Mesenchymal stem cell (in vitro differentiated cells and primary cell): ENCODE data around the gene MDC1.
"Not testable (repeated sequence)": the region's sequence is repeated elsewhere in the genome, so short reads cannot be mapped to it uniquely, and the experiment has no call there.

Source experiments
- DNase-seq: peaks from one replicate; pipeline ENCODE4 v3.0.0-alpha.2; 2013
- H2AFZ ChIP-seq: one replicate; pipeline ENCODE4 v1.6.1; 2013; ENCODE audit warnings: low read depth, mild to moderate bottlenecking, control low read depth, inconsistent platforms, low read length, moderate library complexity
- H2AK5ac ChIP-seq: 2 replicates; pipeline ENCODE4 v1.6.1; 2013; ENCODE audit warnings: low read length, moderate library complexity, mild to moderate bottlenecking, inconsistent platforms; ENCODE audit not compliant: severe bottlenecking
- H2BK120ac ChIP-seq: one replicate; pipeline ENCODE4 v1.6.1; 2013; ENCODE audit warnings: low read depth, mild to moderate bottlenecking, inconsistent platforms, low read length, moderate library complexity
- H2BK12ac ChIP-seq, 2 experiments: one replicate each; pipeline ENCODE4 v1.6.1; 2013; ENCODE audit warnings: inconsistent platforms in 2 of 2, low read length in 2 of 2, mild to moderate bottlenecking in 2 of 2, moderate library complexity in 2 of 2, control low read depth in 1 of 2
- H2BK15ac ChIP-seq: one replicate; pipeline ENCODE4 v1.6.1; 2013; ENCODE audit warnings: mild to moderate bottlenecking, low read depth, inconsistent platforms; ENCODE audit not compliant: poor library complexity, severe bottlenecking
- H2BK5ac ChIP-seq: 2 replicates; pipeline ENCODE4 v1.6.1; 2013; ENCODE audit warnings: low read depth, mild to moderate bottlenecking, low read length, control low read depth, inconsistent platforms; ENCODE audit not compliant: poor library complexity, severe bottlenecking
- H3K14ac ChIP-seq, 2 experiments: one replicate each; pipeline ENCODE4 v1.6.1; 2013; ENCODE audit warnings: inconsistent platforms in 2 of 2, low read length in 2 of 2, control low read depth in 1 of 2, mild to moderate bottlenecking in 1 of 2, moderate library complexity in 1 of 2
- H3K18ac ChIP-seq, 2 experiments: one replicate each; pipeline ENCODE4 v1.6.1; 2013; ENCODE audit warnings: inconsistent platforms in 2 of 2, low read length in 2 of 2, control low read depth in 1 of 2, low read depth in 1 of 2, mild to moderate bottlenecking in 1 of 2
- H3K23ac ChIP-seq, 2 experiments: one replicate each; pipeline ENCODE4 v1.6.1; 2013; ENCODE audit warnings: inconsistent platforms in 2 of 2, low read length in 2 of 2, mild to moderate bottlenecking in 2 of 2, moderate library complexity in 2 of 2, control low read depth in 1 of 2
- H3K27ac ChIP-seq: 2 replicates; pipeline ENCODE4 v1.5.1; 2013; ENCODE audit warnings: mild to moderate bottlenecking, moderate library complexity, low read length, control low read depth, inconsistent platforms; ENCODE audit not compliant: poor library complexity, severe bottlenecking
- H3K27me3 ChIP-seq, 2 experiments: 2 replicates each; pipeline versions ENCODE4 v1.6.1 to v1.7.0; 2013; ENCODE audit warnings: low read length in 2 of 2, mild to moderate bottlenecking in 2 of 2, moderate library complexity in 2 of 2, control low read depth in 1 of 2, inconsistent platforms in 1 of 2; ENCODE audit not compliant: control insufficient read depth in 1 of 2, insufficient read depth in 1 of 2
- H3K36me3 ChIP-seq, 2 experiments: 2 replicates each; pipeline versions ENCODE4 v1.6.1 to v1.7.0; 2013; ENCODE audit warnings: low read length in 2 of 2, control low read depth in 1 of 2, inconsistent platforms in 1 of 2, low read depth in 1 of 2, mild to moderate bottlenecking in 1 of 2; ENCODE audit not compliant: insufficient read depth in 2 of 2, control insufficient read depth in 1 of 2
- H3K4ac ChIP-seq, 2 experiments: one replicate each; pipeline ENCODE4 v1.6.1; 2013; ENCODE audit warnings: inconsistent platforms in 2 of 2, low read length in 2 of 2, mild to moderate bottlenecking in 2 of 2, moderate library complexity in 2 of 2, control low read depth in 1 of 2, low read depth in 1 of 2
- H3K4me1 ChIP-seq: 2 replicates; pipeline ENCODE4 v1.6.1; 2013; ENCODE audit warnings: low read depth, low read length, control low read depth; ENCODE audit not compliant: control insufficient read depth, insufficient read depth
- H3K4me2 ChIP-seq: 2 replicates; pipeline ENCODE4 v1.6.1; 2013; ENCODE audit warnings: low read length, mild to moderate bottlenecking, inconsistent platforms; ENCODE audit not compliant: poor library complexity, severe bottlenecking
- H3K4me3 ChIP-seq, 2 experiments: 2 replicates each; pipeline versions ENCODE4 v1.5.1 to v1.7.0; 2013; ENCODE audit warnings: low read length in 2 of 2, mild to moderate bottlenecking in 2 of 2, control low read depth in 1 of 2, low read depth in 1 of 2; ENCODE audit not compliant: insufficient read depth in 1 of 2
- H3K79me1 ChIP-seq: replicated peaks from 2 replicates; pipeline ENCODE4 v1.6.1; 2013; ENCODE audit warnings: mild to moderate bottlenecking, control low read depth, low read length, inconsistent platforms; ENCODE audit not compliant: poor library complexity, severe bottlenecking
- H3K9ac ChIP-seq: 2 replicates; pipeline ENCODE4 v1.7.0; 2013; ENCODE audit warnings: mild to moderate bottlenecking, low read length, moderate library complexity
- H3K9me3 ChIP-seq: 2 replicates; pipeline ENCODE4 v1.7.0; 2013; ENCODE audit warnings: mild to moderate bottlenecking, low read length; ENCODE audit not compliant: control insufficient read depth
- H4K8ac ChIP-seq: one replicate; pipeline ENCODE4 v1.6.1; 2013; ENCODE audit warnings: inconsistent platforms, mild to moderate bottlenecking, low read length, moderate library complexity
- H4K91ac ChIP-seq: one replicate; pipeline ENCODE4 v1.6.1; 2013; ENCODE audit warnings: mild to moderate bottlenecking, low read length, inconsistent platforms
- WGBS: methylation state at CpG from one replicate; pipeline ENCODE4 v1.1.7; 2013; ENCODE audit warnings: mixed read lengths; 5-methylcytosine and 5-hydroxymethylcytosine counted together

The MDC1 gene

GRCh38 chr6:30724906-30725667 is 8.0 kb upstream of the MDC1 start:
- H2BK5ac ChIP-seq, result no peak overlapping the region
- DNase-seq, result no peak
- no peaks in the 10 kb centered on the region for H3K9me3 ChIP-seq
- no peak overlapping the region for H4K8ac ChIP-seq
- no peak overlapping the region for H2AFZ ChIP-seq
- H3K27me3 ChIP-seq, result no peaks in the 10 kb centered on the region
- no peak overlapping the region for H2BK15ac ChIP-seq
- 77% methylated on average over 4 of the region's 6 CpGs for WGBS
- H3K36me3 ChIP-seq, result peaks cover 50 to 66% of the 10 kb centered on the region in 2 experiments
- peaks cover 4% of the 10 kb centered on the region for H3K79me1 ChIP-seq
- H2BK120ac ChIP-seq, result no peak overlapping the region
- no peak overlapping the region for H3K4me3 ChIP-seq
- H3K14ac ChIP-seq, result no peak overlapping the region
- peaks cover 17% of the 10 kb centered on the region for H3K4me1 ChIP-seq
- peak overlapping the region; percentile 96 for H3K9ac ChIP-seq
- H3K18ac ChIP-seq, result peak overlapping the region in 1 of 2 experiments; percentile 4
- H3K23ac ChIP-seq, result no peak overlapping the region
- peak overlapping the region; percentile 74 for H3K27ac ChIP-seq
- H2BK12ac ChIP-seq, result no peak overlapping the region
- H2AK5ac ChIP-seq, result no peak overlapping the region
- no peak overlapping the region for H3K4ac ChIP-seq
- peak overlapping the region; percentile 54 for H3K4me2 ChIP-seq
- H4K91ac ChIP-seq, result no peak overlapping the region

GRCh38 chr6:30723843-30724741 is 7.0 kb upstream of the MDC1 start:
- H3K36me3 ChIP-seq, result peaks cover 44 to 56% of the 10 kb centered on the region in 2 experiments
- peaks cover 17% of the 10 kb centered on the region for H3K4me1 ChIP-seq
- DNase-seq, H2BK120ac ChIP-seq, H3K23ac ChIP-seq, H2BK15ac ChIP-seq, H4K8ac ChIP-seq, H3K14ac ChIP-seq, H3K18ac ChIP-seq, H3K79me1 ChIP-seq, H3K9me3 ChIP-seq, H3K27me3 ChIP-seq, H4K91ac ChIP-seq, H2AFZ ChIP-seq, H3K4ac ChIP-seq, H2AK5ac ChIP-seq, H2BK5ac ChIP-seq, H2BK12ac ChIP-seq: not testable (repeated sequence)
- peak overlapping the region; percentile 96 for H3K9ac ChIP-seq
- H3K27ac ChIP-seq, result peak overlapping the region; percentile 74
- peak overlapping the region in 1 of 2 experiments; percentile 87 for H3K4me3 ChIP-seq
- WGBS, result 91% methylated on average over 25 of the region's 29 CpGs
- peak overlapping the region; percentile 40 for H3K4me2 ChIP-seq

GRCh38 chr6:30723159-30723842 is 6.2 kb upstream of the MDC1 start:
- H3K79me1 ChIP-seq, H3K27me3 ChIP-seq, H2AFZ ChIP-seq, H3K14ac ChIP-seq, H2BK12ac ChIP-seq, H2BK120ac ChIP-seq, H2AK5ac ChIP-seq, DNase-seq, H2BK15ac ChIP-seq, H4K91ac ChIP-seq, H2BK5ac ChIP-seq, H3K18ac ChIP-seq, H3K9me3 ChIP-seq, H4K8ac ChIP-seq, H3K4ac ChIP-seq: not testable (repeated sequence)
- H3K9ac ChIP-seq, result peak overlapping the region; percentile 96
- peak overlapping the region in 1 of 2 experiments; percentile 87 for H3K4me3 ChIP-seq
- H3K36me3 ChIP-seq, result peaks cover 38 to 56% of the 10 kb centered on the region in 2 experiments
- peak overlapping the region in 1 of 2 experiments; percentile 50 for H3K23ac ChIP-seq
- peak overlapping the region; percentile 39 for H3K4me2 ChIP-seq
- peak overlapping the region; percentile 28 for H3K27ac ChIP-seq
- WGBS, result 85% methylated on average over 15 of the region's 16 CpGs
- H3K4me1 ChIP-seq, result peaks cover 18% of the 10 kb centered on the region
